ENCODE data around the gene NBEA.

NBEA gene

GRCh38 chr13:35631666-35632065 is 689.6 kb downstream of the NBEA start:
- TF ChIP-seq, protein P1, sequence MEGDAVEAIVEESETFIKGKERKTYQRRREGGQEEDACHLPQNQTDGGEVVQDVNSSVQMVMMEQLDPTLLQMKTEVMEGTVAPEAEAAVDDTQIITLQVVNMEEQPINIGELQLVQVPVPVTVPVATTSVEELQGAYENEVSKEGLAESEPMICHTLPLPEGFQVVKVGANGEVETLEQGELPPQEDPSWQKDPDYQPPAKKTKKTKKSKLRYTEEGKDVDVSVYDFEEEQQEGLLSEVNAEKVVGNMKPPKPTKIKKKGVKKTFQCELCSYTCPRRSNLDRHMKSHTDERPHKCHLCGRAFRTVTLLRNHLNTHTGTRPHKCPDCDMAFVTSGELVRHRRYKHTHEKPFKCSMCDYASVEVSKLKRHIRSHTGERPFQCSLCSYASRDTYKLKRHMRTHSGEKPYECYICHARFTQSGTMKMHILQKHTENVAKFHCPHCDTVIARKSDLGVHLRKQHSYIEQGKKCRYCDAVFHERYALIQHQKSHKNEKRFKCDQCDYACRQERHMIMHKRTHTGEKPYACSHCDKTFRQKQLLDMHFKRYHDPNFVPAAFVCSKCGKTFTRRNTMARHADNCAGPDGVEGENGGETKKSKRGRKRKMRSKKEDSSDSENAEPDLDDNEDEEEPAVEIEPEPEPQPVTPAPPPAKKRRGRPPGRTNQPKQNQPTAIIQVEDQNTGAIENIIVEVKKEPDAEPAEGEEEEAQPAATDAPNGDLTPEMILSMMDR (IDR thresholded peaks at IDR 0.05) = no peak

- TF ChIP-seq, protein P1 (IDR thresholded peaks at IDR 0.05) = no peak
Measured at GRCh38 chr13:35643625-35644024, 701.6 kb downstream of the NBEA start.

DNA sequence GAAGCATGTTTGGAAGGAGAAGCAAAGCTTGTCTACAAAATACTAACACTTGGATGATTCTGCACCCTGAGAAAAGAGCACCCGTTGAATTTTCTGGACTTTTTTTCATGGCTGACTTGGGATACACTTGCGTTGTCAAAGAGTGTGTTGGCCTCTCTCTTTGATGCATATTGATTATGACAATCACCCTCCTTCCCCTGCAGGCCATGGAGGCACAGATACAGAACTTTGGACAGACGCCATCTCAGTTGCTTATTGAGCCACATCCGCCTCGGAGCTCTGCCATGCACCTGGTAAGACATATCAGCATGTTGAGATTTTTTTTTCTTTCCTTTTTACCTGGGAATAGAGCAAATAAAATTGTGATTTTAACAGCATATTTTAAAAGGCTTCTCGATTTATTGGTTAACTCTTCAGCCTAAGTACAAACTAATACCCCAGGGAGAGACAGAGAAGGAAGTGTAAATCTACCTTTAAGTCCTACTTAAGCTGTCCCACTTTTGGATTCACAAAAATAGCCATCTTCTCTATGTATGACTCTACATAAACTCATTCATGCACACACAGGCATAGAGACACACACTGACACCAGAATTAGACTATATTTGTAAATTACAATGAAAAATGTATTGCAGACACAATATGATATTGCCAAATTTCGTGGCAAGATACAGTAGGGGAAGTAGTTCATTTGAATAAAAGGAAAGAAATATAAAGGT is 704.1 kb downstream of the NBEA start:
- TF ChIP-seq, protein P1 (IDR thresholded peaks at IDR 0.05) = no peak

- TF ChIP-seq, protein P1 (IDR thresholded peaks at IDR 0.05) = no peak
Measured at GRCh38 chr13:35648201-35648600, 706.1 kb downstream of the NBEA start.

- TF ChIP-seq, protein P1 (IDR thresholded peaks at IDR 0.05) = no peak
Measured at GRCh38 chr13:35649162-35649561, 707.1 kb downstream of the NBEA start.

- TF ChIP-seq, protein P1 (IDR thresholded peaks at IDR 0.05) = no peak
Measured at GRCh38 chr13:35659796-35660195, 717.7 kb downstream of the NBEA start.

DNA sequence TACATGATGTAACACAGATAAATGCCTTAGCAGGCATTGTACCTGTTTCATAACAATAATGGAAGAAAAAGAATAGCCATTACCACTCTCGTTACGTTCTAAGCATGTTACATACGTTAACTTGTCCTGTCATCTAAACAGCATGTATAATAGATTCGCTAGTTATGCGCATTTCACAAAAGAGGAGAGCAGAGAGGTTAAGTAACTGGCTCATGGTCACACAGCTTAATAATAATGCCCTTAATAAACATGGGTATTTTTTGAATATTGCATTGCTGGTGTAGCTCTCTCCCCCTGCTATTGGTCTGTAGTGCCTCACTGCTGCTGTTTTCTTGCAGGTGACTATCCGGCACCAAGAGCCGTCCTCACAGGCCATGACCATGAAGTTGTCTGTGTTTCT is 722.7 kb downstream of the NBEA start:
- TF ChIP-seq, protein P1 (IDR thresholded peaks at IDR 0.05) = no peak

- TF ChIP-seq, protein P1 (IDR thresholded peaks at IDR 0.05) = no peak
Measured at GRCh38 chr13:35669321-35669720, 727.3 kb downstream of the NBEA start.

Data from LNCAP (cell line).